ENCODE results near the gene PARVA. TPM values are rescaled to one million over a fixed set of nuclear protein-coding genes. Genes with fewer than 3 reads are reported as not detected.

Gene PARVA
- total and polyA plus RNA-seq, 9 of the 15 experiments (the other 6 are each of a cell fraction or from before 2014, with no cell fraction given), result 0.11 TPM; not detected in 8

GRCh38 chr11:12388173-12388572 lies 10.8 kb downstream of the PARVA start:
- ChIA-PET POLR2A (interaction anchor here (0.5 to 0.7 kb wide), 2 partner anchors 772 to 958 kb away, joined by 3 read pairs; no protein-coding TSS in a partner anchor), CTCF (ENCODE audit: low intra/inter-chr PET ratio) (no interaction called here)
- intact Hi-C loops (cut with micrococcal nuclease) (no loop called here), in situ Hi-C loops (cut with MboI) (no loop called here)
- Histone ChIP-seq H3K4me1 (replicated peaks in 1 of 2; ENCODE audit: control insufficient read depth in 2 of 2, insufficient read depth in 2 of 2, low read length in 2 of 2) (no peaks in the 10 kb centered on the region), H3K9me3 (replicated peaks; ENCODE audit: control insufficient read depth, insufficient read depth, low read depth, low read length) (no peaks in the 10 kb centered on the region), H3K79me2 (ENCODE audit: control insufficient read depth, insufficient read depth, low read length) (no peaks in the 10 kb centered on the region), H3K9me1 (ENCODE audit: control insufficient read depth, insufficient read depth, low read length) (no peaks in the 10 kb centered on the region), H3K27me3 (ENCODE audit: control insufficient read depth in 2 of 2, insufficient read depth in 2 of 2, low read length in 2 of 2) (peaks cover 8 to 14% of the 10 kb centered on the region in 2 experiments; a peak in 2 of 5 replicates), H2AFZ (ENCODE audit: low read depth, low read length) (no peak overlapping the region), H3K4me2 (ENCODE audit: insufficient read depth, low read length) (no peak overlapping the region), H4K20me1 (replicated peaks; ENCODE audit: control insufficient read depth, insufficient read depth, low read length) (no peaks in the 10 kb centered on the region), H3K27ac (ENCODE audit: extremely low read depth, low read depth, low read length) (no peak overlapping the region), H3K9ac (ENCODE audit: insufficient read depth in 1 of 2, low read depth in 2 of 2, low read length in 2 of 2) (no peak overlapping the region), H3K36me3 (ENCODE audit: control insufficient read depth, insufficient read depth, low read length) (no peaks in the 10 kb centered on the region), H3K4me3 (no peak overlapping the region)
- FAIRE-seq (no peak), DNase-seq (ENCODE audit: extremely low read depth in 1 of 4, low spot score in 3 of 4) (no peak), ATAC-seq (no peak)
- no TSS peak for BruUV-seq (replicated peaks)
- WGBS (ENCODE audit: insufficient coverage, low coverage, missing lambda C conversion rate), result 3% methylated on average over 3 of the region's 3 CpGs
- TF ChIP-seq NFYB (IDR thresholded peaks at IDR 0.05; ENCODE audit: extremely low read depth, insufficient read length), result no peak
- TF ChIP-seq RAD51 (IDR thresholded peaks at IDR 0.05; ENCODE audit: borderline replicate concordance, low read depth), result peak; percentile 33; the same call in 1 of the 2 replicates
- TF ChIP-seq NCOA1 (IDR thresholded peaks at IDR 0.05; ENCODE audit: low read depth), result no peak
- TF ChIP-seq, protein P1, sequence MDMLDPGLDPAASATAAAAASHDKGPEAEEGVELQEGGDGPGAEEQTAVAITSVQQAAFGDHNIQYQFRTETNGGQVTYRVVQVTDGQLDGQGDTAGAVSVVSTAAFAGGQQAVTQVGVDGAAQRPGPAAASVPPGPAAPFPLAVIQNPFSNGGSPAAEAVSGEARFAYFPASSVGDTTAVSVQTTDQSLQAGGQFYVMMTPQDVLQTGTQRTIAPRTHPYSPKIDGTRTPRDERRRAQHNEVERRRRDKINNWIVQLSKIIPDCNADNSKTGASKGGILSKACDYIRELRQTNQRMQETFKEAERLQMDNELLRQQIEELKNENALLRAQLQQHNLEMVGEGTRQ (CRISPR knock-in tag; IDR thresholded peaks at IDR 0.05), result peak; percentile 62
- TF ChIP-seq TRIM25 (IDR thresholded peaks at IDR 0.05; ENCODE audit: borderline replicate concordance), result no peak

All from K562 (cell line).